ENCODE measurements around the gene USF2. TPM values are rescaled to one million over a fixed set of nuclear protein-coding genes. Genes with fewer than 3 reads are reported as not detected.

The USF2 gene
- total and polyA plus RNA-seq, 2 of the 8 experiments (the other 6 are each of a cell fraction or from before 2014, with no cell fraction given) = 74.1 to 109 TPM

GRCh38 chr19:35247526-35248309, 21.0 kb upstream of the USF2 start:
- peaks cover 6 to 15% (median 12%) of the 10 kb centered on the region in 4 experiments; a peak in 7 of 8 replicates for H3K36me3 ChIP-seq (ENCODE audit: control insufficient read depth in 2 of 4, insufficient read depth in 4 of 4, low read length in 3 of 4)
- CTCF ChIA-PET (ENCODE audit: partially characterized antibody) = interaction anchor here (1.0 kb wide), 2 partner anchors 23 to 106 kb away, joined by 3 read pairs; no protein-coding TSS in a partner anchor
- TF ChIP-seq TEAD4 (IDR thresholded peaks at IDR 0.05; ENCODE audit: low read depth, low read length) (peak; percentile 69), MAFK (IDR thresholded peaks at IDR 0.05; ENCODE audit: low read depth, low read length) (peak; percentile 25; the same call in 1 of the 2 replicates), KDM1A (IDR thresholded peaks at IDR 0.05; ENCODE audit: borderline replicate concordance, low read length) (peak; percentile 98), NRF1 (IDR thresholded peaks at IDR 0.05; ENCODE audit: low read depth, low read length) (peak; percentile 46), GABPA (IDR thresholded peaks at IDR 0.05; ENCODE audit: borderline replicate concordance, insufficient read depth, low read length) (peak; percentile 73; the same call in 1 of the 2 replicates), CBX8 (IDR thresholded peaks at IDR 0.05; ENCODE audit: borderline replicate concordance, low read depth, low read length) (no peak), SUZ12 (IDR thresholded peaks at IDR 0.05; ENCODE audit: low read length) (no peak), RFX5 (IDR thresholded peaks at IDR 0.05; ENCODE audit: borderline replicate concordance, low read depth, low read length) (peak; percentile 58; the same call in 1 of the 2 replicates), CHD2 (IDR thresholded peaks at IDR 0.05; ENCODE audit: low read length) (0 out of 2 replicates have a peak, but pooled peaks have one; percentile 28), TAF7 (optimal IDR thresholded peaks at IDR 0.05; ENCODE audit: borderline replicate concordance, low read depth, low read length) (peak; percentile 59), TAF1 (IDR thresholded peaks at IDR 0.05; ENCODE audit: low read depth, low read length) (peak; percentile 45; the same call in 1 of the 2 replicates)

More at GRCh38 chr19:35247526-35248309, 21.0 kb upstream of the USF2 start:
- H4K91ac ChIP-seq (replicated peaks; ENCODE audit: insufficient read length, low read length) = peak overlapping the region; percentile 99
- peak overlapping the region; percentile 90 for H4K5ac ChIP-seq (ENCODE audit: insufficient read length, low read depth, low read length)
- H3K18ac ChIP-seq (ENCODE audit: extremely low read depth, low read length) = peak overlapping the region; percentile 95
- peak; percentile 94 for FAIRE-seq
- H3K79me1 ChIP-seq (ENCODE audit: low read depth, low read length) = peaks cover 4% of the 10 kb centered on the region; the same call in 1 of the 2 replicates
- H2BK5ac ChIP-seq (ENCODE audit: low read depth, low read length) = peak overlapping the region; percentile 100
- peak overlapping the region; percentile 100 for H3K27ac ChIP-seq (ENCODE audit: low read depth, low read length)
- H3K9ac ChIP-seq (replicated peaks in 1 of 4; ENCODE audit: extremely low read depth in 1 of 4, low read depth in 3 of 4, low read length in 3 of 4) = peak overlapping the region; percentile 88 to 99 (median 96)
- H3K14ac ChIP-seq (ENCODE audit: insufficient read length) = no peak overlapping the region
- 3% methylated on average over 40 of the region's 42 CpGs; no CpG with 5 or more reads in 1 of the 2 experiments for WGBS, 2 experiments (ENCODE audit: extremely low coverage in 1 of 2, insufficient coverage in 1 of 2, insufficient read length in 1 of 2, insufficient replicate concordance in 2 of 2, low coverage in 1 of 2, low lambda C conversion rate in 2 of 2, missing lambda C conversion rate in 1 of 2)
- POLR2A ChIA-PET (ENCODE audit: partially characterized antibody) = interaction anchor here (0.9 to 1.7 kb wide), 12 partner anchors 10 to 95 kb away, joined by 3 to 6 read pairs (median 4); partner anchors contain the start of gene FXYD5
- H3K27me3 ChIP-seq (replicated peaks in 1 of 4; ENCODE audit: control insufficient read depth in 3 of 4, extremely low read depth in 1 of 4, insufficient read depth in 3 of 4, low read length in 3 of 4) = no peaks in the 10 kb centered on the region
- peak overlapping the region; percentile 40; the same call in 1 of the 2 replicates for H2BK15ac ChIP-seq (ENCODE audit: low read length)
- peak overlapping the region; percentile 73 for H2BK120ac ChIP-seq (replicated peaks; ENCODE audit: low read depth, low read length)
- H4K8ac ChIP-seq (ENCODE audit: extremely low read depth, insufficient read depth, low read length) = peak overlapping the region; percentile 100; the same call in 1 of the 2 replicates
- H2AFZ ChIP-seq (ENCODE audit: low read length) = no peak overlapping the region; the same call in 1 of the 2 replicates
- H3K79me2 ChIP-seq (ENCODE audit: control insufficient read depth in 1 of 2, insufficient read depth in 2 of 2, low read length in 2 of 2) = peaks cover 10 to 30% of the 10 kb centered on the region in 2 experiments
- no peak overlapping the region for H3K4ac ChIP-seq (replicated peaks; ENCODE audit: insufficient read length, low read depth, low read length)
- peak overlapping the region; percentile 100; the same call in 1 of the 2 replicates for H2BK12ac ChIP-seq (ENCODE audit: low read depth, low read length)
- H3K4me2 ChIP-seq (ENCODE audit: insufficient read depth in 1 of 2, low read depth in 2 of 2, low read length in 2 of 2) = peak overlapping the region; percentile 47 to 83
- H3K23ac ChIP-seq (ENCODE audit: insufficient read length) = no peak overlapping the region
- H2AK5ac ChIP-seq (ENCODE audit: low read depth, low read length) = no peak overlapping the region; the same call in 1 of the 2 replicates
- peaks cover 13 to 17% of the 10 kb centered on the region in 2 experiments for H4K20me1 ChIP-seq (replicated peaks in 1 of 2; ENCODE audit: control insufficient read depth in 1 of 2, insufficient read depth in 2 of 2, low read length in 2 of 2)
- DNase-seq (ENCODE audit: low read depth in 1 of 2, low spot score in 2 of 2) = peak; percentile 91 to 92
- H2BK20ac ChIP-seq (ENCODE audit: low read length) = peak overlapping the region; percentile 55
- H3K4me1 ChIP-seq (replicated peaks in 1 of 4; ENCODE audit: control insufficient read depth in 3 of 4, insufficient read depth in 4 of 4, low read length in 3 of 4) = peaks cover 0 to 8% (median 7%) of the 10 kb centered on the region in 4 experiments; a peak in 6 of 7 replicates
- H3K56ac ChIP-seq (replicated peaks; ENCODE audit: insufficient read length, low read depth, low read length) = peak overlapping the region; percentile 77
- peak overlapping the region; percentile 44 to 96 (median 72) for H3K4me3 ChIP-seq (ENCODE audit: extremely low read depth in 1 of 4, insufficient read depth in 2 of 4, low read depth in 3 of 4, low read length in 4 of 4)
- no peaks in the 10 kb centered on the region for H3K9me3 ChIP-seq (ENCODE audit: insufficient read depth in 2 of 2, low read depth in 1 of 2, low read length in 1 of 2)
- H3K23me2 ChIP-seq (ENCODE audit: low read depth, low read length) = peaks cover 10% of the 10 kb centered on the region; the same call in 1 of the 2 replicates

Measured in H1 (cell line).